ENCODE results near the gene CAPN9.
"Not testable (repeated sequence)": the region's sequence is repeated elsewhere in the genome, so short reads cannot be mapped to it uniquely, and the experiment has no call there.

The CAPN9 gene

GRCh38 chr1:230826166-230826875 lies 79.1 kb downstream of the CAPN9 start:
- no peak for DNase-seq

GRCh38 chr1:230827081-230827681 lies 80.0 kb downstream of the CAPN9 start:
- no peak for DNase-seq

GRCh38 chr1:230827801-230828200 lies 80.6 kb downstream of the CAPN9 start:
- DNase-seq = no peak

GRCh38 chr1:230828421-230828820 lies 81.2 kb downstream of the CAPN9 start:
- DNase-seq = no peak

GRCh38 chr1:230831771-230832170 lies 84.6 kb downstream of the CAPN9 start:
- DNase-seq = no peak

GRCh38 chr1:230832476-230832875 lies 85.3 kb downstream of the CAPN9 start:
- DNase-seq = no peak

- DNase-seq = no peak
Observed at GRCh38 chr1:230833511-230833910, 86.3 kb downstream of the CAPN9 start.

- DNase-seq = no peak
Observed at GRCh38 chr1:230834292-230834691, 87.1 kb downstream of the CAPN9 start.

- no peak for DNase-seq
Observed at GRCh38 chr1:230836347-230836746, 89.2 kb downstream of the CAPN9 start.

- DNase-seq = no peak
Observed at GRCh38 chr1:230836793-230837192, 89.6 kb downstream of the CAPN9 start.

- DNase-seq = no peak
Observed at GRCh38 chr1:230839173-230839572, 92.0 kb downstream of the CAPN9 start.

GRCh38 chr1:230842801-230843200 lies 95.6 kb downstream of the CAPN9 start:
- no peak for DNase-seq

- DNase-seq = no peak
Observed at GRCh38 chr1:230843503-230844309, 96.5 kb downstream of the CAPN9 start.

- no peak for DNase-seq
Observed at GRCh38 chr1:230844561-230844960, 97.4 kb downstream of the CAPN9 start.

GRCh38 chr1:230845184-230845583 lies 98.0 kb downstream of the CAPN9 start:
- DNase-seq = not testable (repeated sequence)

- DNase-seq = no peak
Observed at GRCh38 chr1:230848235-230848634, 101.0 kb downstream of the CAPN9 start.

- DNase-seq = no peak
Observed at GRCh38 chr1:230849451-230850224, 102.5 kb downstream of the CAPN9 start.

GRCh38 chr1:230850547-230850946 lies 103.4 kb downstream of the CAPN9 start:
- no peak for DNase-seq

- no peak for DNase-seq
Observed at GRCh38 chr1:230851291-230851691, 104.1 kb downstream of the CAPN9 start.
